OCI-M1 (cell line): ENCODE data around the gene TERT.
A peak's percentile ranks its signal among the peaks of the same experiment; 100 is the strongest.
"Not testable (repeated sequence)": the region's sequence is repeated elsewhere in the genome, so short reads cannot be mapped to it uniquely, and the experiment has no call there.

ENCODE experiments used
- DNase-seq: peaks from one replicate; lab custom pipeline; 2025; lab: John Stamatoyannopoulos, UW

TERT gene

DNA sequence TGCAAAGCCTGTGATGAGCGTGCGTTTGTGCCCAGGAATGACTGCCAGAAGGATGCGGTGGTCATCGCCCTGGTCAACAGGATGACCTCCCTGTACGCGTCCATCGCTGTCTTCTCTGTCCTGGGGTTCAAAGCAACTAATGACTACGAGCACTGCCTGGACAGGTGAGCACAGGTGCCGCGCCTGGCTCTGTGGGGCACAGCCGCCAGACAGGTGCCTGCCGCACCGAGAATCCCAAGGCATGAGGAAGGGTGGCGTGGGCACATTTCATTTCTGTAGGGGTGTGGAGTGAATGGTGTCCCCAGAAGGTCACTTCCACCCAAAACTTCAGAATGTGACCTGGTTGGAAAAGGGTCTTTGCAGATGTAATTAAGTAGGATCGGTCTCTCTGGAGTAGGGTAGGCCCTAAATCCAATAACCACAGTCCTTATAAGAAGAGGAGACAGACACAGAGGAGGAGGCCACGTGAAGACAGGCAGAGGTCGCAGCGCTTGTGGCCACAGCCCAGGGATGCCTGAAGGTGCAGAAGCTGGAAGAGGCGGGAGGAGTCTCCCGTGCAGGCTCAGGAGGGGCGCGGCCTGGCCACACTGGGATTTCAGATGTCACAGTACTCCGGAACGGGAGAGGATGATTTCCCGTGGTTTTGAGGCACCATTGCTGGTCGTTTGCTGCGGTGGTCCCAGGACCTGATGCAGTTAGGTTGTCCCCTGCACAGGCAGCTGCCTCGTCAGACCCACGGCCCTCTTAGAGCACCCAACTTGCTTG, 54.2 kb downstream of the TERT start:
- no peak for DNase-seq

DNA sequence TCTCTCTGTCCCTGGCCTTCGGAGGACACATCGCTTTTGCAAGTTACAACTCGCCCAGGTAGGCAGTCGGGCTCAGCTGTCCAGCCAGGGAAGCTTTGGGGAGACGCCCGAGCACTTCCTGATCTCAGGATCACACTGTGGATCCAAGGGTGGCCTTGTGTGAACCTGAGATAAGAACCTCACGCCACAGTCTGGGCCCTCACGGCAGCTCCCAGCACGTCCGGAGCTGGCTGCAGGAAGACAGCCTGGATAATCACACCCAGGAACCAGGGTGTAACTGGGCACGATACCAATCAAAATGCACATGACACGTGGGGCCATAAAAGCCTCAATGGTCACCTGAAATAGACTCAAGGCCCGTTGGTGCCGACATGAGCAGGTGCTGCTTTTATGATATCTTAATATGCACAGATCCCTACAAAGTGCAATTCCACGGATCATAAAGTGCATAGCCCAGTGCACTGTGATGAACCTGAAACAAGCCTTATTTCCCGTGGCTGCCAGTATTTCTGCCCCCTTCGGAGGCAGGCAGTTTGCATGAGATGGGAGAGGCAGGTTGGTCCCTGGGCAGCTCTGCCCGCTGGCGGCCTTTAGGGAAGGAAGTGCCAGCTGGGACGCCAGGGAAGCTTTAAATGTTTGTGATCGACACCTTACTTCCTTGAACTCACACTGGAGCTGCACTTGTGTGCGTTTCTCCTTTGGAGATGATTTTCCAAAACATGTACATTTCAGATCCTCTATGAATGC, 55.2 kb downstream of the TERT start:
- no peak for DNase-seq

DNA sequence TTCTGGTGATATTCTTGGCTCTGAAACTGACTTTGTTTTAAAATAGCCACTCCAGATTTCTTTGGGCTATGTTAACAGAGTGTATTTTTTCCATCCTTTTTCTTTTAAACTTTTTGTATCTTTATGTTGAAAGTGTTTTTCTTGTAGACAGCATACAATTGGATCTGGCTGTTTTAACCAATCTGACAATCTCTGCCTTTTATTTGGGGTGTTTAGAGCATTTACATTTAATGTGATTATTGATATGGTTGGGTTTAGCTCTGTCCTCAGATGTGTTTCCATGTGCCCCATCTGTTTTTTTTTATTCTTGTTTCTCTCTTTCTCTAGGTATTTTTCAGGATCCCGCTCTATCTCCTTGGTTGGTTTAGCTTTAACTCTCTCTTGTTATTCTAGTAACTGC, 59.0 kb downstream of the TERT start:
- no peak for DNase-seq

DNA sequence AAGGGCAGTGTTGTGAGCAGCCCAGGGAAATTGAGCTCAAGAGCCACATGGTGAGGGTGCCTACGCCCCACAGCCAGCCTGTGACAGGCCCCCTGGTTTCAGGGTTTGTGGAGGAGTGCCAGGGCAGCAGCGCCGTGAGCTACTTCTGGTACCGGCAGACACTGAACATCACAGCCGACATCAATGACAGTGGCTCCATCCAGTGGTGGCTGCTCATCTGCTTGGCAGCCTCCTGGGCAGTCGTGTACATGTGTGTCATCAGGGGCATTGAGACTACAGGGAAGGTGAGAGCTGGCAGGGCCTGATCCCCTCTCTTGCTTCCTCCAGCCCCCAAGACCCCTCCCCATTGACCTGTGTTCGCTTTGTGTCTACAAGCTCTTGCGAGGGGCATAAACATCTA, 59.5 kb downstream of the TERT start:
- peak; percentile 38 for DNase-seq

DNA sequence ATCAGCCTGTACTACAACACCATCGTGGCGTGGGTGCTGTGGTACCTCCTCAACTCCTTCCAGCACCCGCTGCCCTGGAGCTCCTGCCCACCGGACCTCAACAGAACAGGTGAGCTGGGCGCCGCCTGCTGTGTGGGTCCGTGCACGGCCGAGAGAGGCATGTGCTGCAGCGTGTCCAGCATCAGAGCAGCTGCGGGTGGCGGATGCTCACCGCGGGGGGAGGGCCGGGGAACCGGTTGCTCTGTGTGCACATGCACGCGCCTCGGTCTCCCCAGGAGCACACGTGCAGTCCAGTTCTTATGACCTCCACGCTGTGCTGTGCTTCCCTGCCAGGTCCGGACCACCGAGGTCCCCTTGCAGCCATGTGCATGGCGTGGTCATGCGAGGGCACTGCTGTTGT, 62.1 kb downstream of the TERT start:
- DNase-seq = no peak

DNA sequence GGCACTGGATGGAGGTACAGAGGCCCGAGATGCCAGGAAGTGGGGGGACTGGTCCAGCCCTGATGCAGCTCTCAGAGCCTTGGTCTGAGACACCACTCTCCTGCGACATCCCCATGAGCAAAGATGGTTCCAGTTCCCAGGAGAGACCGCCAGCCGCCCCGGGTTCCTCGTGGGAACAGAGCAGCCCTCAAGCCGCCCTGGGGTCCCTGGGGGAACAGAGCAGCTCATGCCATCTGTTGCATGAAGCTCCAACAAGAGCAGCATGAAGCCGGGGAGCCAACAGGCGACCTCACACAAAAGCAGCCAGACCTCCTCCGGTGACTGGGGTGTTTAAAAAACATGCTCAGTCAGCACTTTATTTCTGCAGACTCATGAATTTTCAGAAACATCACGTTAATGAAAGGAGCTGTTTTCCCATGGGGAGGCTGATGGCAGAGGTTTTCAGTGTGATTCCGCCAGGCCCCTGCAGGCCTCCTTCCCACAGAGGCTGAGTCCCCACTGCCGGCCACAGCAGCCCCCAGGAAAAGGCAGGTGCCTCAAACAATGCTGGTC, 63.4 kb downstream of the TERT start:
- no peak for DNase-seq

DNA sequence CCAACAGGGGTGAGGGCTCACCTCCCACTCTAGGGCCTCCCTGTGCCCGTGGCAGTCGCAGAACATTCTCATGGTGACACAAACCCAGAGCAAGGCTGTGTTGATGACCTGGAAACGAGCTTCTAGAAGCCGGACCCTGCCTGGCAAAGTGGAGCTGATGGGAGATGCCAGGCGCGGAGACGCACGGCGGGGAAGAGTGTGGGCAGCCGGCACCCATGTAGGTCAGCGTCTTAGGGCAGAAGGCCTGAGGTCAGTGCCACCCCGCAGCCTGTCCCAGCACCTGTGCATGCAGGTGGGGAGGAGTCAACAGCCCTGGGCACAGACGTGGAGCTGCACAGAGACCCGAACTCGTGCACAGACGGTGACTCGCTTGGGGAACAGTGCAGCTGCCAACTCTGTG, 64.3 kb downstream of the TERT start:
- DNase-seq = no peak

DNA sequence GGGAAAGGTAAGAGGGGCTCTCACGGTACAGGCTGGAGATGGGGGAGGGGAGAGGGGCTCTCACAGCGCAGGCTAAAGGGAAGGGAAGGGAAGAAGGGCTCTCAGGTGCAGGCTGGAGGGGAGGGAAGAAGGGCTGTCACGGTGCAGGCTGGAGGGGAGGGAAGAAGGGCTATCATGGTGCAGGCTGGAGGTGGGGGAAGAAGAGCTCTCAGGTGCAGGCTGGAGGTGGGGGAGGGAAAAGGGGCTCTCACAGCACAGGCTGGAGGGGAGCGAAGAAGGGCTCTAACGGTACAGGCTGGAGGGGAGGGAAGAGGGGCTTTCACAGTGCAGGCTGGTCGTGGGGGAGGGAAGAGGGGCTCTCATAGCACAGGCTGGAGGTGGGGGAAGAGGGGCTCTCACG, 65.0 kb downstream of the TERT start:
- DNase-seq = no peak

DNA sequence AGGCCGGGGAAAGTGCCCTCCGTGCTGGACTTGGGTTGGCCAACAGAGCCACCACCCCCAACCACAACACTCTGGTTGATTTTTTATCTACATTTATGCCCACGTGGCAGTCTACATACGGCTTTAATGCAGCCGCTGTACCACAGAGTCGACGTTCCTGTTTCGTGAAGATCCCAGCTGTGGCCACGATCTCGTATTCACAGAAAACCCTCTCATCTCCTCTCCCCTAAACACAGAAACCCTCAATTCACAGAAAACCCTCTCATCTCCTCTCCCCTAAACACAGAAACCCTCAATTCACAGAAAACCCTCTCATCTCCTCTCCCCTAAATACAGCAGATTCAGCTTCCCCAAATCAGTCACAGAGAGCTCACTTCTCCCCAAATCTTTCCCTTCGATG, 65.8 kb downstream of the TERT start:
- DNase-seq = not testable (repeated sequence)

DNA sequence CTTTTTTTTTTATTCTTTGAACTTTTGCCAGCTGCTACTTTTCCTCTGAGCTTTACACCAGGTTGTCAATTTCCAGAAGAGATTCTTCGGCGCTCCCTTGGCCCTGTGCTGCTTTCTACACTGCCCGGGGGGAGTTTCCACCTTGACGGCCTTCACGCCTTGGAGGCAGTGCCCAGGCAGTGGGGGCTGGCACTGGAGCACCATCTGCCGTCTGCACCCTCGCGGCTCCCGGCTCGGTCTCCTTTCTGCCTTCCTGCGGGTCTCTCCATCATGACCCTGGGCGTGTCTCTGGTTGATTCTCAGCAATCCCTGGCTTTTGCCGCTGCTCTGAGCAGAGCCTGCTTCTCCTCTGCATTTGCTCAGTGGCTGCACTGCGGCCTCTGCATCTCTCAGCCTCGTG, 66.7 kb downstream of the TERT start:
- no peak for DNase-seq

DNA sequence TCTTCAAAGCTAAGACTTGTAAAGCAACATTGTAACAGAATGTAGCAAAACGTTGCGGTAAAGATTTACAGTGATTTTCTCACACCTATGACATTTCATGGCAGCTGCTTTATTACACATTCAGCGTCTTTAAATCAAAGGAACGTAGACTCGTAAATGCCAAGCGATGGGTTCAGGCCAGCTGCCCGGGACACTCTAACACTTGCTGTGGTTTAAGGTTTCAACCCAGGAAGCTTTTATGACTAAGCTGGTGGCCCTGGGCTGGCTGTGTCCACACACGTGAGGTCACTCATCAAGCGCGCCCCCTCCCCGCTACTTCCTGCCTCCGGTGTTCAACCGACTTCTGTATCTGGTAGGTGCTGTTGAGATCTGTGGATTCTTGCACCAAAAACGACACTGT, 67.2 kb downstream of the TERT start:
- no peak for DNase-seq

DNA sequence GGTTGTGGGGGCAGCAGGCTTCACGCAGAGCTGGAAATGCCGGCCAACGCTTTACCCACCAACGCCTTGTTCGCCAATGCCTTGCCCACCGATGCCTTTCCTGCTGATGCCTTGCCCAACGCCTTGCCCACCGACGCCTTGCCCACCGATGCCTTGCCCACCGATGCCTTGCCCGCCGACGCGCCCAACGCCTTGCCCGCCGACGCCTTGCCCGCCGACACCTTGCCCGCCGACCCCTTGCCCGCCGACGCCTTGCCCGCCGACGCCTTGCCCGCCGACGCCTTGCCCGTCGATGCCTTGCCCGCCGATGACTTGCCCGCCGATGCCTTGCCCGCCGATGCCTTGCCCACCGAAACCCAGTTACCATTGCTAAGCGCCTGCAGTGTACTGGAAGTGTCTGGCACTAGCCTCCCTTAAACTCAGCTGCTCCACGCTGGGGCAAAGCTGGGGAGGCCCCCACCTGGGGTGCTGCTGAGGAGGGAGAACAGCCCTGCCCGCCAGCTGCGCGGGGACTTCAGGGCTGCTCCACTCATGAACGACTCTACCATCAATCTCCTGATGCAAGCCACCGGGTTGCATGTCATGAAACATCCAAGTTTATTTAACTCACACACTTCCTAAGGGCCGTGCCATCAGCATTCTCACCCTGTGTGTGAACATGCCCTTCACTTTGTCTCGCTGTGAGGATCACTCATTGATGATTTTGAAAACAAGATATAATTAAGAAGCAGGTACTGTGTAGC, 67.9 kb downstream of the TERT start:
- no peak for DNase-seq

DNA sequence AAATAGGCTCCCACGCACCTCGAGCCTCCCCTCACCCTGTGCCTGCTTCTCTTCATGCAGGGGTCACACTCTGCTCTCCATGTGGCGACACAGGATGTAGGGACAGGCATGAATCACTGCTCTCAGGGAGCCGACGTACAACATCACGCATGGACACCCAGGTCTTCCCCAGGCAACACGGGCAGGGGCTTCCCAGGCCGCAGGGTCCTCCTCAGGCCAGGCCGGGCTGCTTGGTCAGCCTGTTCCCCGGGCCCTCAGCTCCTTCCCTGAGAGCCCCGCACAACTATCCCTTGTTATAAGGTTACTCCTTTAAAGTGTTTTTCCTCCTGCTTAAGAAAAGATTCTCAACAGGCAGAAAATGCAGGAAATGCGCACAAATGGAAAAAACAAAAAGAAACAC, 68.6 kb downstream of the TERT start:
- DNase-seq = no peak

DNA sequence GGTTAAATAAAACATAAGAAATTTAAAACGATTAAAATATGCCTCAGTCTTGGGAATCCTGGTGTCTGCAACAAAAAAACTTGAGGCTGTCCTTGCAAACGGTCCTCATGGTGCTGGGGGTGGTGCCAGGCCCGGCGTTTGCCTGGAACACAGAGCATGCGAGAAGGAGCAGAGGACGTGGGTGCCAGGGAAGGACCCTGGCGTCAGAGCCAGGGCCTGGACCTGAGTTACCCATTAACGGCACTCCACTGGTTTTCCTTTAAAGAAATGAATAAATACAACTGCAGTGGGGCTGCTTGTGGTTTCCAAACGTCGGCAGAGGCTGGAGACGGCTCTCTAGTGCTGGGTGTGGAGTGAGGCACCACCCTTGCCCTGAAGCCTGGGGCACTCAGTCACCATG, 69.8 kb downstream of the TERT start, which contains the start of gene SLC6A18:
Gene SLC6A18, plus strand, starts transcription at position 301 of the 400 bp plus-strand sequence. Its CDS starts 97 bp downstream, at position 398.
- DNase-seq = no peak

DNA sequence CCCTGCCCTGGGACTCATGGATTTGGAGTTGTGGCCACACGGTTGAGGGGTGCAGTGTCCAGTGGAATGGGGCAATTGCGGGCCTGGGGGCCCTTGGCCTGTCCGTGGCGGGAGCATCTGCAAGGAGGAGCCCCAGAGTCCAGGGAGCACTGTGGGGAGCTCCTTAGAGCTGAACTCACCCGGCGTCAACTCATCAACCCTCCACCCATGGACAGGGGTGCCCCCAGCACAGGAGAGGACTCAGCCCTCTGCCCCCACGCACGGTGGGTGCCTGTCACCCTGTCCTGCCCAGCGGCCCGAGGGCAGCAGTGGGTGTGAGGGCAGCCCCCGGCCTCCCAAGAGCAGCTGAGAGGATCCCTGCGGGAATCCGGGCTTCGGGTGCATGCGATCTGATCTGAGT, 70.2 kb downstream of the TERT start:
- no peak for DNase-seq

DNA sequence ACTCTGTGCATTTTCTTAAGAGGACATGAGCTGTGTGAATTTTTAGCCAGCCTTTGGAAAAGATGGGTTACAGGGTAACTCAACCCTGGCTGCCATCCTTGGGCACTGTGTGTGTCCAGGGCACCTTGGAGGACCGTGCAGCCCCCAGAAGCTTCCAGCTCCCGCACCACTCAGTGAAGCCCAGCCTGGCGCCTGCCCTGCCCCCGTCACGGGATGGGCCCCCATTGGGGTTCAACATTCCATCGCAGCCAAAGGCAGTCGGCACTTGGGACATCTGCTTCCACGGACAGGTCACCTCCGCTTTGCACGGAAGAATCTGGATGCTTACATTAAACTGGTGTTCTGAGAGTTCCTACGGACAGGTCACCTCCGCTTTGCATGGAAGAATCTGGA, 71.6 kb downstream of the TERT start:
- no peak for DNase-seq

DNA sequence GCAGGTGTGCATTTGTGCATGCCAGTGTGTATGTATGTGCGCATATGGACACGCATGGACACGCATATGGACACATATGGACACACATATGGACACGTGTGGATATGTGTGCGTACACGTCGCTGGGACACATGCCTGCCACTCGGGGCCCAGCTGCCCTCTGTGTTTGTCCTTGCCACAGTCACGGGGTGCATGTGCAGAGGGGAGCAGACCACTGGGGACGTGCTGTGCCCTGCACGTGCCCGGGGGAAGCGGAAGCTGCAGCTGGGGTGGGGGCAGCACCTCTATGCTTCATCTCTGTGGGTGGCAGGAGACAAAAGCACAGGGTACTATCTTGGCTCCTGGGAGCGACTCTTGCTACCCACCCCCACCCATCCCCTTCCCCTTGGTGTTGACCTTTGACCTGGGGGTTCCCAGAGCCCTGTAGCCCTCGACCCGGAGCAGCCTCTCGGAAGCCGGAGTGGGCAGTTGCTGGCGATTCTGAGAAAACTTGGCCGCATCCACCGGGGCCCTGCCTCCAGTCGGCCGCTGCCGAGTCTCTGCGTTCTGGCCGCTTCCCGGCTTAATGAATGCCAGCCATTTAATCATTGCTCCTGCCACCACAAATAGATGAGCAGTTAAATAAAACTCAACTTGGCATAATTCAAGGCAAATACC, 72.1 kb downstream of the TERT start:
- no peak for DNase-seq

DNA sequence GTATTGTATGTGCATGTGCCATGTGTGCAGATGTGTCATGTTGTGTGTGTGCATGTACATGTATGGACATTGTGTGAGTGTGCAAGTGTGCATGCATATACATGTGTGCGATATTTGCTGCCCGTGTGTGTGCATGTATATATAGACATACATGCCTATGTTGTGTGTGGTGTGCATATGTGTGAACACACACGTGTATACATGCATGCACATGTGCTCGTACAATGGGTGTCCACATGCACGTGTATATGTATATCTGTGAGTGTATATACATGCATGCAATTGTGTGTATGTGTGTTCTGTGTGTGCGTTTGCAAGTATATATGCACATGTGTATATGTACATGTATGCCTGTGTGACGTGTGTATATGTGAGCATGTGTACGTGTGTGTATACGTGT, 72.7 kb downstream of the TERT start:
- no peak for DNase-seq

DNA sequence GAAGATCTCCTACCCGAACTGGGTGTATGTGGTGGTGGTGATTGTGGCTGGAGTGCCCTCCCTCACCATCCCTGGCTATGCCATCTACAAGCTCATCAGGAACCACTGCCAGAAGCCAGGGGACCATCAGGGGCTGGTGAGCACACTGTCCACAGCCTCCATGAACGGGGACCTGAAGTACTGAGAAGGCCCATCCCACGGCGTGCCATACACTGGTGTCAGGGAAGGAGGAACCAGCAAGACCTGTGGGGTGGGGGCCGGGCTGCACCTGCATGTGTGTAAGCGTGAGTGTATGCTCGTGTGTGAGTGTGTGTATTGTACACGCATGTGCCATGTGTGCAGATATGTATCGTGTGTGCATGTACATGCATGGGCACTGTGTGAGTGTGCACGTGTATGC, 73.1 kb downstream of the TERT start:
- no peak for DNase-seq

DNA sequence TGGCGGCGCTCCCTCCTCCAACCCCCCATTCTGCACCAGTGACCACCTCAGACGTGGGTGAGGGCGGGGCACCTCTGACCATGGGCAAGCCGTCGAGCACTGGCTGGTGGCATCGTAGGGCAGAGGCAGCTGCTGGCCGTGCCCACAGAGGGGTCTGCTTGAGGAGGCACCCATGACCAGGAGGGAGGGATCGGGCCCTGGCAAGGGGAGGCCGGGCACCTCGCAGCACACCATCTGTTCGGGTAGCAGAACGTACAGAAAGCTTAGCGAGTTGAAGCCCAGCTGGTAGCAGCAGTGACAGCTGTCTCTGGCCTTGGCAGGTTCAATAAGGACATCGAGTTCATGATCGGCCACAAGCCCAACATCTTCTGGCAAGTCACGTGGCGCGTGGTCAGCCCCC, 74.0 kb downstream of the TERT start:
- no peak for DNase-seq

DNA sequence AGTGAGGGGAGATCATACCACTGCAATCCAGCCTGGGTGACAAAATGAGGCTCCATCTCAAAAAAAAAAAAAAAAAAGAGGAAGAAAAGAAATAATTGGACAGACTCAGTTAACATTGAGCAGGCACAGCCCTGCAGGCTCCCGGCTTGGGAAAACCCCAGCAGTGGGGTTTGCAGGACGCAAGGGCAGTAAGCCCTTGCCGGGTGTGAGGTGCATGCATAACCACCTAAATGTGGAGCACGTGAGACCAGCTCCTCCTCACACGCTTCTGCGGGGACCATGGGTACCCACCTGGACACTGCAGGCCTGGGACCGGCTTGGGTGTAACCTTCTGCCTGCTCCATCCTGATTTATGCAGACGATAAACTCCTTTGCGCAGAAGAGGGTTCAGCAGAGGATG, 74.5 kb downstream of the TERT start:
- DNase-seq = no peak

DNA sequence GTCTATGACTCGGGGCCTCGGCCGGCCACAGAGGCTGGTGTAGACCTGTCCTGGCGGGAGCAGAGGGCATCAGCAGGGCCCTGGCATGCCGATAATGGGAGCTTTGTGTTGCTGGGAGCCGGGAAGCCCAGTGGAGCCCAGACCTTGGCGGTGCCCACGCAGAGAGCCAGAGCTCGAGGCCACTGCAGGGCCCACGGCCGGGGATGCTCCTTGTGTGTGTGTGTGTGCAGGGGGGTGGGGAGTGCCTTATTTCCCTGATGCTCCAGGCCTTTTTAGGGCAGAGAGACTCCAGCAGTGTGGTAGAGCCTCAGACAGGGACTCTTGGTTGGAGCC, 75.1 kb downstream of the TERT start:
- DNase-seq = no peak
